T-helper 2 cell treated with Interferon-gamma antibody and Interleukin-4, amounts not matched to agents 100 ng/mL and 5 ng/mL, for 36 hours (primary cell): Measurements from ENCODE around the gene ETNK1. TPM values are rescaled to one million over a fixed set of nuclear protein-coding genes. Genes with fewer than 3 reads are reported as not detected.

Experiments used
- intact Hi-C: fragments of 100-400 bp; cut with micrococcal nuclease; formaldehyde crosslinking; loops from one replicate; pipeline ENCODE4 v1.15.1; 2023
- total RNA-seq: library from RNA; stranded (reverse); gene quantifications from 2 replicates; pipeline ENCODE4 v1.2.3, GENCODE V29; 2022

ETNK1 gene
- total RNA-seq, 1 donor from 2014 or later, result 87.1 TPM

DNA sequence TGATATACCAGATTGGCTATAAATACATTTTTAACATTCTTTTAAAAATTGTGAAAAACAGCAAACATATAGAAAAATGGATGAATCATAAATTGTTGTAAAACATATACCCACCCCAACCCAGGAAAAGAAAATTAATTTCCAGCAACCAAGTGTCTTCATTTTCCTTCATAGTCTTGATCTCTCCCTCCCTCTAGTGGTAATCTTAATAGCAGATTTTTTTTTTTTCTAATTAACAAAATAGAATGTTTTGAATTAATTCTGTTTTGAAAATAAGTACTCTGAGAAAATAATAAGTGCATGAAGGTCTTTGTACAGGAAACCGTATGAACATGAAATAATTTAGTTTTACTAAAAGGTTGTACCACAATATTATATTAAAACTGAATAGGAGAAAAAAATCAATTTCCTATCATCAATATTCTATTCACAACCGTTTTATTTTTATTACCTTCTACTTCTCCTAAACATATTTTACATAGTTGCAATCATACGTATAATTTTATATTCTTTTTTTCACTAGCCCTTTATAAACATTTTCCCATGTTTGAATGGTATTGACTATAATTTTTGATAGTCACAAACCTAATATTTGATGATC lies 7.0 kb downstream of the ETNK1 start:
- intact Hi-C loops, result loop anchor here (1.0 kb wide), 1 partner anchor 103 kb away; no protein-coding TSS in a partner anchor

DNA sequence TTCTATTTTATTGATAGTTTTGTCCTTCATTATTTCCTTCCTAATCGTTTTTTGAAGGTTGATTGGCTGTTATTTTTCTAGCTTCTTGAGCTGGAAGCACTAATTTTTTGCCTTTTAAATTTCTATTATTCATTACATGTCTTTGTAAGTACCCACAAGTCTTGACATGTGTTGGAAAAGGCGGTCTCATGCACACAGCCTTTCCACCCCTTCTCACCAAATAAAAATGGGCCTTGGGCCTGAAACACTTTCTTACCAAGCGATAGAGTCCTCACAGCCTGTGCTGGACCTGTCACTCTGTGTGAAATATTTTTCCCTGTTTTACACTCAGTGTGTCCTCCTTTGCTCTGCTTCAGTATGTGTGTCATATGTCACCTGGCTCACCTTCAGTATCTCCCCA lies 9.9 kb downstream of the ETNK1 start:
- intact Hi-C loops, result no loop called here

DNA sequence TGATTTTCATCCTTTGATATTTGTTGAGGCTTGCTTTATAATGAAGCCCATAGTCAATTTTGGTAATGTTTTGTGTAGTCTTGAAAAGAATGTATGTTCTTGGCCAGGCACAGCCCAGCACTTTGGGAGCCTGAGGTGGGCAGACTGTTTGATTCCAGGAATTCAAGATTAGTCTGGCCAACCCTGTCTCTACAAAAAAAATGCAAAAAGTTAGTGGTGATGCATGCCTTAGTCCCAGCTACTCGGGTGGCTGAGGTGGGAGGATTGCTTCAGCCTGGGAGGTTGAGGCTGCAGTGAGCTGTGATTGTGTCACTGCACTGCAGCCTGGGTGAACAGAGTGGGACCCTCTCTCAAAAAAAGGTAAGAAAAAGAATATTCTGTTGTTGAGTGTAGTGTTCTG lies 10.8 kb downstream of the ETNK1 start:
- intact Hi-C loops, result no loop called here

DNA sequence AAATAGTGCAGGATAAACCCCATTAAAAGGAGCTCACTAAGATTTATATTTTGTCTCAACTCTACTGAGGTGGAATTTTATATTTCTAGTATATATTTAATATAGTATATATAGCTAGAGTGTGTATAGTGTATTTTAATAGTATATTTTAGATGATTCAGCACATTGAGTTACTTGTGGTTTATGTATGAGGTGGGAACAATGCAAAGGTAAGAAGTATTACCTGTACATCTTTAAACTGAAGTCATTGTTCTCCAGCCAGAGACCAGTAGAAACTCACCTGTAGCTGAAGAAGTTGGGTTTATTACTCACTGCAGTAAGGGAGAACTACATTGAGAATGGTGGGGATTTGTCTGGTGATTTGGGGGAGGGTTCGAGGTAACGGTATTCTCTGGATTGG lies 15.9 kb downstream of the ETNK1 start:
- intact Hi-C loops, result no loop called here

DNA sequence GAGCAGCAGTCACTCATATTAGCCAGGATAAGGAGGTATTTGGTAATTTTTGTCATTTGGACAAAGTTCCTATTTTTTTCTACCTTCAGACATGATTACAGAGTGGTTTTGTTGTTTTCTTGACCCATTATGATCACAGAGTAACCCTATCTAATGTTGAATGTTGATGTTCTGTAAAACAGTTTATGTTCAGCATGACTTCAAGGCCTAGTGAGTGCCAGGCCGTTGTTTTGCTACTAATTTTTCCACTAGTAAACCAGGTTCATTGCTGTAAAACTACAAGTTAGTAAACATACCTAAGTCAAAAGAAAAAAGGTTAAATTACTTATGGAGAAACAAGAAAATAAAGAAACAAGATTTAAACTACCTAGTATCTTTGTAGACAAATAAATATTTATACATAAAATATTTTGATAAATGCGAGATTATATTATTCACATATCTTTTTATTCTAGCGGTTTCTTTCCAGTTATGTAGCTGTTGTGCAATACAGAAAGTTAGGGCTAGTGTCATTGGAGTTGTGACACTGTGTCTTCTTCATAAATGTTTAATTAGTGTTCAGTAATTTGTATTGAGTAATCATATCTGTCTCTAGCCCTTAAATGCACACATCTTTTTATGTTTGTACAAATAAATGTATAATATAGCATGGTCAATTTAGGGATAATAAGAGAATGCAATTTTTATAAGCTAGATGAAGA lies 16.5 kb downstream of the ETNK1 start:
- intact Hi-C loops, result no loop called here

DNA sequence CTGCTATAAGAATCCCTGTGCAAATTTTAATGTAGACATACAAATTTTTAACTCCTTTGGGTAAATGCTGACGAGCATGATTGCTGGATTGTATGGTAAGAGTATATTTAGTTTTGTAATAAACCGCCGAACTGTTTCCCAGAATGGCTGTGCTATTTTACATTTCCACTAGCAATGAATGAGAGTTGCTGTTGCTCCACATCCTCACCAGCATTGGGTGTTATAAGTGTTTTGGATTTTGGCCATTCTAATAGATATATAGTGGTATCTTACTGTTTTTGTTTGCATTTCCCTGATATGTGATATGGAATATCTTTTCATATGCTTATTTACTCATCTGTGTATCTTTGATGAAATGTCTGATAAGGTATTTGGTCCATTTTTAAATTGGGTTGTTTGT lies 23.7 kb downstream of the ETNK1 start:
- intact Hi-C loops, result no loop called here

DNA sequence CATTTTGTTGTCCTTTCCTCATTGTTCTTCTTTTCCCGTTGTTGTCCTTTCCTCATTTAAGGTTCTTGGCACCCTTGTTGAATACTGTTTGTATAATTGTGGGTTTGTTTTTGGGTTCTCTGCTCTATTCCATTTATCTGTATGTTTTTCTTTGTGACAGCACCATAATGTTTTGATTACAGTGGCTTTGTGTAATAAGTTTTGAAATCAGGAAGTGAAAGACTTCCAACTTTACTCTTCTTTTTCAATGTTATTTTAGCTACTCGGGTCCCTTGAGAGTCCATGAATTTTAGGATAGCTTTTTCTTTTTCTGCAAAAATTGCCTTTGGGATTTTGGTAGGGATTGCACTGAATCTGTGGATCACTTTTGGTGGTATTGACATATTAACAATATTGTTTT lies 28.1 kb downstream of the ETNK1 start:
- intact Hi-C loops, result no loop called here

DNA sequence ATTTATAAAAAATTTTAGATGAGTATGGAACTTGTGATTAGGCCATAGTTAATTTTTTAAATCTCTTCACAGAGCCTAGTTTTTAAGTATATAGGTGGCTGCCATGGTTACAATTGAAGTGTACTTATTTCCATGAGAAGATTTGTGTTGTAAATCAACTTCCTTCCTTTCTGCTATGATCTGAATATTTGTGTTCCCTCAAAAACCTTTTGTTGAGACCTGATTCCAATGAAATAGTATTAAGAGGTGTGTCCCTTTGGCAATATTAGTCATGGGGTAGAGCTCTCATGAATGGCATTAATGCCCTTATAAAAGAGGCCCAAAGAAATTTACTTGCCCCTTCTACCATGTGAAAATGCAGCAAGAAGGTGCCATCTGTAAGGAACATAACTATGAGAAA lies 28.8 kb downstream of the ETNK1 start:
- intact Hi-C loops, result no loop called here

DNA sequence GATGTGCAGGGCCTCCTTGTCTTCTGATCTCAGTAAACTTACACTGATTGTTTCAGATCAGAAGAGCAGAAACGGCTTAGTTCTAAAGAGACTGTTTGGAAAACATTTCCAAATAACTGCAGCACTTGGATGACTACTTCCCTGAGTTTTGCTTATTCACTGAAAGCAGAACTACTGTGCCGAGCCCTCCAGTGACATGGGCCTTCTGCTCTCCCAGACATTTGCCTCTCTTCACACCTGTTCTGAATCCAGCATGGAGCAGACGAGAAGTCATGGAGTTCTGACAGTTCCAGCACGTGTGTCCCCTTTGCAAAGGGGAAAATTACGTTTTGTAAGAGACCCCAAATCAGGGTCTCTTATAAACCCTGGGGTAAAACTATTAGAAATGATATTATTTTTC lies 31.4 kb downstream of the ETNK1 start:
- intact Hi-C loops, result no loop called here

DNA sequence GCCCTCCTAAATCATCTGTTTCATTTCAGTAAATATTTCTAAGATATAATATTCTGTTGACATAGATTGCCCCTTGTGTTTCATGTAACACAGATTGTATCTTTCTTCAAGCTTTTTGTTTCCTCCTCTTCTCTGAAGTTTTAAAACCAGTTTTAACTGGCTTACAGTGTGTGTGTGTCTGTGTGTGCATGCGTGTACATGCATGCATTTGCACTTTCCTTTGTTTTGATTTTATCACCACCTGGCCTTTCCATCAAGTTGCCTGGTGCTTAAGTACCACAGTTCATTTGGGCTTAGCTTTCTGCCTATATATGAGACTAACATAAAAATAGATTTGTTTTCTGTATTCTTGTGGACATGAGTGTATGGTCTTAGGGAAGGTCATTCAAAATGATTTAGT lies 31.9 kb downstream of the ETNK1 start:
- intact Hi-C loops, result no loop called here

DNA sequence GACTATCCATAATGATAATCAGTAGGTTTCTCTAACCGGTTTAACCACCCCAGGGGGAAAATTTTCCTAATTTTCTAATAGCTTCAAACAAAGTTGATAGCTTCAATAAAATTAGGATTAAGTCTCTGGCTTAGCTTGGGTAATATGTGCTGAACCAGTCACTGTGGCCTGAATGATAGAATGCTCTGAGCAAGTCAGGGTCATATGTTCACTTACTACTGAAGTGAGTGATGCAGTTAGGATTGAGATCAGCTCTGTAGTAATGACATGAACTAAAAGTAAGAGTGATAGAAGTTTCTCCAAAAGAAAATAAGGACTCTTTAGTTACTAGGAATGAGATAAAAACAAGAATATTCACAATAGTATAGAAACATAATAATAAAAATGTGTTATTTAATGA lies 32.6 kb downstream of the ETNK1 start:
- intact Hi-C loops, result no loop called here

DNA sequence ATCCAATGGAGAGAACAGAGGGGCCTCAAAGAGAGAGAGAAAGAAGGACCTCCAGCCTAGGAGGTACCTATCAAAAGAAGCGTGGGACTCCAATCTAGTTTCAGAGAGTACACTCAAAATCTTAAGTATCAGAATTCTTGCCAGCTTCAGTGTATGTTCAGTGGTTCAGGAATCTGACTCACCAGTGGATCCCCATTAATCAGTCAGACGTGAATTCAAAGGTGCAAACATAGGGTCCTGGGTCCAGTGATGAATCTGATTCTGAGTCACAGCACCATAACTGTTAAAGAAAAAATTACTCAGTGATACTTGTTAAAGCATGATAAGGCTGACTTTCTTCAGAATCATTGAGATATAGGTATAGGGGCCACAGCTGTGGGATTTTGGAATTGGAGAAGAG lies 33.2 kb downstream of the ETNK1 start:
- intact Hi-C loops, result no loop called here

DNA sequence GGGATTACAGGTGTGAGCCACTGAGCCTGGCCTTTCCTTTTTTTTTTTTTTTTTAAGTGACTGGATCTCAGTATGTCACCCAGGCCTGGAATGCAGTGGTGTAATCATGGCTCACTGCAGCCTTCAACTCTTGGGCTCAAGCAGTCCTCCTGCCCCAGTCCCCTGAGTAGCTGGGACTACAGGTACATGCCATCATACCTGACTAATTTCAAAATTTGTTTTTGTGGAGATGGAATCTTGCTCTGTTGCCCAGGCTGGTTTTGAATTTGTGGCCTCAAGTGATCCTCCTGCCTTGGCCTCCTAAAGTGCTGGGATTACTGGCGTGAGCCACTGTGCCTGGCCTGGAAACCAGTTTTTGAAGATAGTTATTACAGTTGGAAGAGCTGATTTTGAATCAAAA lies 37.4 kb downstream of the ETNK1 start:
- intact Hi-C loops, result no loop called here

DNA sequence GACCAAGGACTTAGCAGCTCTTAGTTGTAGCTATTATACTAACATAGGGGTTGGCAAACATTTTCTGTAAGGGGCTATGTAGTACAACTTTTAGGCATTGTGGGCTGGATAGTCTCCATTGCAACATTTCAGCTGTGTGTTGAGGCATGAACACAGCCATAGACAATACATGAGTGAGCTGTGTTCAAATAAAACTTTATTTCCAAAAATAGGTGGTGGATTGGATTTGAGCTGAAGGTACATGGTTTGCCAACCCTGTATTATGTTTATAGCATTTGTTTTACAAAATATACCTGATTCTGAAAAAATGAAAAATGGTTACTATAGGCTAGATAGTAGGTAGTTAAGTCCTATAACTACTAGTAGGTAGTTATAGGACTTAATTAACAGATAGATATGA lies 40.5 kb downstream of the ETNK1 start:
- intact Hi-C loops, result no loop called here

DNA sequence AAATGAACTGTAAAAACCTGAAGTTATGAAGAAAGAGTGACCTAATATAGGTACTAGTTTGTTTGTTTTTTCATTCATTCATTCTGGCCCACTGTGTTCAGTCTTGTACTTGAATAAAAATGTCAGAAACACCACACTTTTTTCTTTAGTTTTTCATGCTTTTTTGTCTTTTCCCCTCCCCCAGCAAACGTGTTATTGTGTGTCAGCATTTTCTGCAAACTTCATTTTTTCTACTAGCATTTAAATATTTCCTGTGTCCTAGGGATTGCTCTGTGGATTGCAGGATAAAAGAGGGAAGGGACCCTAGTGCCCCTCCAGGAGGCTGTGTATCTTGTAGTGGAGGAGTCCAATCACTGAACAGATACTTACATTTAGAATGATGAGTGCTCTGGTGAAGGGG lies 42.2 kb downstream of the ETNK1 start:
- intact Hi-C loops, result no loop called here

DNA sequence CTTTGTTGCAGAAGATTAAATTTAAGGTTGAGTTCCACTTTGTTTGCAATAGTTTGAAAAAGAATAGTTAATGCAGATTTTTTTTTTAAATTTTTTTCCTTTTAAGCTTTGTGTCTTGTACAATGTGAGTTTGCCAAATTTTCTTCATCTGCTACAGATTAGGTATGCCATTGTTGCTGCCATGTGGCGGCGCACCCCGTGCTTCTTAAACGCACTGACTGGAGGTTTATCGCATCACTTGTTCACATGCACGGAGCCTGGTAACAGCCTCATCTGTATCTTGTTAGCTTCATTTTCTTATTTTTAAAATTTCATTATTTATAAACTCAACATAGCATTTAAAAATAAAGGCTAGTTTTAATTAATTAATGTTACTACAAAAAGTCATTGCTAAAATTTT lies 43.5 kb downstream of the ETNK1 start:
- intact Hi-C loops, result no loop called here

DNA sequence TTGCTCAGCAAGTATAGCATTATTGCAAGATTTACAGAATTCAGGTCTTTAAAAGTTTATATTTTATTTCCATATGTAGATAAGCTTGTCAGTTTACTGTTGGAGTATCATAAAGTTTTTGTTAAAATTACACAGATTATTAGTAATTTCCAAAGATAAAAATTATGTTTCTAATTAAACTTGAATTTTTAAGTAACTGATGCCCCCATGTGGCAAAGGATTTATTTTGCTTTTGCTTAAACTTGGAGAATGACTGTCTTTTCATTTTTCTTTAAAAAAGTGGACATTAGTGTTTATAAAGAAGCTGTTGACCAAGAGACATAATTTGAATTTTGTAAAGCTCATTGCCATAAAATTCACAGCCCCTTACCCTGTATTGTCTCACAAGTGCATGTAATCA lies 45.8 kb downstream of the ETNK1 start:
- intact Hi-C loops, result no loop called here

DNA sequence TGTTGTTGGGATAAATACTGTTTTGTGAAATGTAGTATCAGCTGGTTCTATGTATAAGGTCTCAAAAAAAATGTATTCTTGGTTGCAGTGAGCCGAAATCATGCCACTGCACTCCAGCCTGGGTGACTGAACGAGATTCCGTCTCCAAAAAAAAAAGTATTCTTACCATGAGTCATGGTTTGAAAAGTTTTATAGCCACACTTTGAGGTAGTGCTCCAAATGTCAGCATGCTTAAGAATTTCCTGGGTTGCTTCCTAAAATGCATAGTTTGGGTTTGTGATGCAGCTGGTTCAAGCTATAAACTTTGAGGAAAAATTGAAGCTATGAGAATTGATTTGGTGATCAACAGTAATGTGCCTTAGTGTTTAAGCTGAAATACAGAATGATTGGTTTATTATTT lies 48.0 kb downstream of the ETNK1 start:
- intact Hi-C loops, result no loop called here

DNA sequence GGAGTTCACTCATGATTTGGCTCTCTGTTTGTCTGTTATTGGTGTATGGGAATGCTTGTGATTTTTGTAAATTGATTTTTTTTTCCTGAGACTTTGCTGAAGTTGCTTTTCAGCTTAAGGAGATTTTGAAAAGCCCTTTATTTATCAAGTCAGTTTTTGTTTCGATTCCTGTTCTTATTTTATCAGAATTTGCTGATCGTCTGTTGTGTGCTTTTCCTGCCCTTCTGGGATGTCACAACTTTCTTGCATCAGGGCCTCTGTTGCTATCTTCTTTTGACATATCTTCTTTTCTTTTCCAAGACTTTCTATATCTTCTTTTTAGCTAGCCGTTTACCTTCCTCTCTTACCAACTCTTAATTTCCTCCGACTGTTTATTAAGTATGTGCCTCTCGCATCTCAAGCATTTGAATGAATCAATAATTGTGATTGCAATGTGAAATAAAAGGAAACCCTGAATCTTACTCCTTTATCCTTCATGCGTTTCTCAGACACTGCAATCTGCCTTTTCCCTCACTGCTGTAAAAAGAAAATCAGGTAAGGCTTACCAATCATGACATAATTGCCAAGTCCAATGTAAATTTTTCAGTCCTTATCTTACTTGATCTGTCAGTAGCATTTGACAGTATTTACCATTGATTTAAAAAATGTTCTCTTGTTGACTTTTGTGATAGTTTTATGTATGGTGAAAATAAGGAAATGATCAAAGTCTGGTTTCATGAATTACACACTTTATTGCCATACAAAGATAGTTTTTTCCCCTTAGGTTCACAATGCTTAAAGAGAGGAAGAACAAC lies 53.0 kb downstream of the ETNK1 start:
- intact Hi-C loops, result no loop called here

DNA sequence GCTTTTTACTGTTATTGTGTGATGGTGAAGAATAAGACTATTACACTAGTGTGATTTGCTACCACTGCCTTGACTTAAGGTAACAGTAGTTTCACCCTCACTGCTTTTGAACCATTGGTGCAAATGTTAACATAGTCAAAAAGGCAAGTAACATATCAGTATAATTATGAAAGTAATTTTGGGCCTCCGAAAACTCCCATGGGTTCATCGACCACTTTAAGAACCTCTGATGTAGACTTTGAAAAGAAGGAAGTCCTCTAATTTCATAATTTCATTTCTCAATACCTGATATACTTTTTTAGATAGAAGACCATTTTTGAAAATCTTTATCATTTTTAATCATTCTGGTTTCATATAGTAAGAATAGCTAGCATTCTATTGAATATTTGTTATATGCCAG lies 57.7 kb downstream of the ETNK1 start:
- intact Hi-C loops, result loop anchor here (5.0 to 10.0 kb wide), 3 partner anchors 140 to 525 kb away; partner anchors contain the start of gene C2CD5

DNA sequence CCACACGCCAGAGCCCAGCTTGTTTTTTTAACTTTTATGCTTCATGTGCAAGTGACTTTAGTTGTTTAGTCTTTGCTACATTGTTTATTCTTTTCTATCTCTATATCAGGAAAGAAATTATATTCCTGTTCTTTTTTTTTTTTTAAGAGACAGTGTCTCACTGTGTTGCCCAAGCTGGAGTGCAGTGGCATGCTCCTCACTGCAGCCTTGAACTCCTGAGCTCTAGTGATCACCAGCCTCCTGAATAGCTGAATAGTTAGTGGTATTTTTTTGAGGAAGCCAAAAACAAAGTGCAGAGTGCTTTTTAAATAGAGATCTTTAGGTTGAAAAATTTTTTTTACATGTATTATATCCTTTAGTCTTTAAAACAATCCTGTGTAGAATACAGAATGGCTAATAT lies 58.2 kb downstream of the ETNK1 start:
- intact Hi-C loops, result loop anchor here (5.0 to 10.0 kb wide), 3 partner anchors 141 to 524 kb away; partner anchors contain the start of gene C2CD5
